GM23248 (cell line): ENCODE measurements around the gene ASB2. TPM values are rescaled to one million over a fixed set of nuclear protein-coding genes. Genes with fewer than 3 reads are reported as not detected.

ENCODE experiments used
- DNase-seq: peaks from one replicate; pipeline ENCODE4 v3.0.0-alpha.2; 2015
- H2AFZ ChIP-seq: fragments of 200-600 bp; sonication (generic); 2 replicates; pipeline ENCODE4 v1.6.1; 2016; ENCODE audit warnings: antibody characterized with exemption
- H3F3A ChIP-seq: fragments of 200-600 bp; sonication (generic); 2 replicates; pipeline ENCODE4 v1.6.1; 2016; ENCODE audit warnings: mild to moderate bottlenecking, antibody characterized with exemption, mixed run types; ENCODE audit not compliant: insufficient read depth
- H3K27ac ChIP-seq: fragments of 200-600 bp; sonication (generic); 2 replicates; pipeline ENCODE4 v1.5.1; 2016; ENCODE audit warnings: mild to moderate bottlenecking
- H3K27me3 ChIP-seq: fragments of 200-600 bp; sonication (generic); replicated peaks from 2 replicates; pipeline ENCODE4 v1.6.1; 2016; ENCODE audit warnings: mild to moderate bottlenecking; ENCODE audit not compliant: insufficient read depth
- H3K36me3 ChIP-seq: fragments of 200-600 bp; sonication (generic); 2 replicates; pipeline ENCODE4 v1.6.1; 2016; ENCODE audit warnings: low read depth, mild to moderate bottlenecking
- H3K4me1 ChIP-seq: fragments of 200-600 bp; sonication (generic); 2 replicates; pipeline ENCODE4 v1.6.1; 2016; ENCODE audit warnings: mild to moderate bottlenecking; ENCODE audit not compliant: insufficient read depth
- H3K4me2 ChIP-seq: fragments of 200-600 bp; sonication (generic); one replicate; pipeline ENCODE4 v1.6.1; 2016; ENCODE audit warnings: mild to moderate bottlenecking; ENCODE audit not compliant: unreplicated experiment
- H3K4me3 ChIP-seq: fragments of 200-600 bp; sonication (generic); 2 replicates; pipeline ENCODE4 v1.5.1; 2016; ENCODE audit warnings: mild to moderate bottlenecking
- H3K79me2 ChIP-seq: fragments of 200-600 bp; sonication (generic); 2 replicates; pipeline ENCODE4 v1.6.1; 2016; ENCODE audit warnings: mild to moderate bottlenecking; ENCODE audit not compliant: insufficient read depth
- H3K9ac ChIP-seq: fragments of 200-600 bp; sonication (generic); 2 replicates; pipeline ENCODE4 v1.6.1; 2016; ENCODE audit warnings: mild to moderate bottlenecking
- H3K9me2 ChIP-seq: fragments of 200-600 bp; sonication (generic); 2 replicates; pipeline ENCODE4 v1.6.1; 2016; ENCODE audit warnings: mixed run types, mild to moderate bottlenecking, moderate library complexity; ENCODE audit not compliant: insufficient read depth
- H3K9me3 ChIP-seq: fragments of 200-600 bp; sonication (generic); one replicate; pipeline ENCODE4 v1.6.1; 2017; ENCODE audit warnings: low read depth
- H4K20me1 ChIP-seq: fragments of 200-600 bp; sonication (generic); 2 replicates; pipeline ENCODE4 v1.6.0; 2016; ENCODE audit not compliant: insufficient read depth
- EZH2 ChIP-seq: fragments of 200-600 bp; sonication (generic); IDR thresholded peaks from 2 replicates; pipeline ENCODE4 v1.6.1; 2018; ENCODE audit warnings: antibody characterized with exemption, mild to moderate bottlenecking; ENCODE audit not compliant: insufficient read depth, poor library complexity, severe bottlenecking
- EZH2phosphoT487 ChIP-seq: fragments of 200-600 bp; sonication (generic); IDR thresholded peaks from 2 replicates; pipeline ENCODE4 v1.6.1; 2018; ENCODE audit warnings: antibody characterized with exemption, moderate library complexity, mild to moderate bottlenecking, low read depth; ENCODE audit not compliant: insufficient read depth
- WGBS, 2 experiments: methylation state at CpG; one replicate each; pipeline ENCODE4 v1.1.6; 2015 to 2017; ENCODE audit warnings: low lambda C conversion rate in 2 of 2, low coverage in 1 of 2; ENCODE audit errors: missing lambda C conversion rate in 2 of 2; 5-methylcytosine and 5-hydroxymethylcytosine counted together
- in situ Hi-C: fragments of 300-500 bp; cut with MboI; formaldehyde crosslinking; loops from 2 replicates; pipeline ENCODE4 v1.15.0; 2020
- polyA plus RNA-seq: library from polyadenylated mRNA; unstranded; fragments of >200 nt; fragmentation: Nextera tagmentation; extraction: Ambion mirVana; gene quantifications from 2 replicates; pipeline ENCODE4 v1.2.1, GENCODE V29; 2016
- total RNA-seq: library from RNA; depleted of rRNA; stranded (reverse); fragments of >200 nt; shearing (Covaris generic); gene quantifications from 2 replicates; pipeline ENCODE4 v1.2.3, GENCODE V29; 2014

Gene ASB2
- total and polyA plus RNA-seq, 2 experiments from 2014 or later = 0.06 TPM; not detected in 1

GRCh38 chr14:93915070-93915705 is 61.2 kb downstream of the ASB2 start:
- in situ Hi-C loops = no loop called here
- Histone ChIP-seq H3K9ac (no peak overlapping the region), H3F3A (no peaks in the 10 kb centered on the region), H3K27ac (no peak overlapping the region), H3K4me2 (no peak overlapping the region), H3K4me3 (no peak overlapping the region), H3K4me1 (no peaks in the 10 kb centered on the region), H3K9me3 (no peaks in the 10 kb centered on the region), H2AFZ (no peak overlapping the region), H4K20me1 (no peaks in the 10 kb centered on the region), H3K79me2 (no peaks in the 10 kb centered on the region), H3K27me3 (no peaks in the 10 kb centered on the region), H3K9me2 (no peaks in the 10 kb centered on the region), H3K36me3 (no peaks in the 10 kb centered on the region)
- no peak for DNase-seq
- TF ChIP-seq EZH2phosphoT487 = no peak
- TF ChIP-seq EZH2 = no peak
- 64 to 66% methylated on average over 14 of the region's 14 CpGs for WGBS, 2 experiments

- in situ Hi-C loops = no loop called here
- H3K36me3 ChIP-seq = no peaks in the 10 kb centered on the region
- H3K4me1 ChIP-seq = no peaks in the 10 kb centered on the region
- no peak overlapping the region for H3K27ac ChIP-seq
- no peaks in the 10 kb centered on the region for H3K79me2 ChIP-seq
- WGBS, 2 experiments = 87 to 89% methylated on average over 4 of the region's 4 CpGs
- H4K20me1 ChIP-seq = no peaks in the 10 kb centered on the region
- no peak overlapping the region for H3K9ac ChIP-seq
- H3F3A ChIP-seq = no peaks in the 10 kb centered on the region
- no peaks in the 10 kb centered on the region for H3K27me3 ChIP-seq
- H3K4me3 ChIP-seq = no peak overlapping the region
- TF ChIP-seq EZH2 = no peak
- TF ChIP-seq EZH2phosphoT487 = no peak
- no peak for DNase-seq
- no peaks in the 10 kb centered on the region for H3K9me2 ChIP-seq
- no peak overlapping the region for H3K4me2 ChIP-seq
- no peak overlapping the region for H2AFZ ChIP-seq
- H3K9me3 ChIP-seq = no peaks in the 10 kb centered on the region
Measured at GRCh38 chr14:93914278-93914677, 62.1 kb downstream of the ASB2 start.

- Histone ChIP-seq H3K9me3 (no peaks in the 10 kb centered on the region), H2AFZ (no peak overlapping the region), H3K4me2 (no peak overlapping the region), H4K20me1 (no peaks in the 10 kb centered on the region), H3K27ac (no peak overlapping the region), H3K27me3 (no peaks in the 10 kb centered on the region), H3K9ac (no peak overlapping the region), H3K4me1 (no peaks in the 10 kb centered on the region), H3K4me3 (no peak overlapping the region), H3K9me2 (no peaks in the 10 kb centered on the region), H3K79me2 (no peaks in the 10 kb centered on the region), H3F3A (no peaks in the 10 kb centered on the region), H3K36me3 (no peaks in the 10 kb centered on the region)
- no peak for TF ChIP-seq EZH2phosphoT487
- no peak for TF ChIP-seq EZH2
- in situ Hi-C loops = no loop called here
- WGBS, 2 experiments = 21 to 28% methylated on average over 4 of the region's 4 CpGs
- DNase-seq = peak; percentile 7
Measured at GRCh38 chr14:93912782-93913181, 63.6 kb downstream of the ASB2 start.

GRCh38 chr14:93911975-93912615 is 64.3 kb downstream of the ASB2 start:
- WGBS, 2 experiments = 38 to 47% methylated on average over 4 to 5 of the region's 5 CpGs
- H3K79me2 ChIP-seq = no peaks in the 10 kb centered on the region
- DNase-seq = no peak
- no peak overlapping the region for H2AFZ ChIP-seq
- no peaks in the 10 kb centered on the region for H3K36me3 ChIP-seq
- no peaks in the 10 kb centered on the region for H3K4me1 ChIP-seq
- H3K9me3 ChIP-seq = no peaks in the 10 kb centered on the region
- TF ChIP-seq EZH2 (no peak), EZH2phosphoT487 (no peak)
- in situ Hi-C loops = no loop called here
- H3K4me3 ChIP-seq = no peak overlapping the region
- H3K4me2 ChIP-seq = no peak overlapping the region
- H4K20me1 ChIP-seq = no peaks in the 10 kb centered on the region
- H3K9me2 ChIP-seq = no peaks in the 10 kb centered on the region
- no peak overlapping the region for H3K27ac ChIP-seq
- H3F3A ChIP-seq = no peaks in the 10 kb centered on the region
- H3K27me3 ChIP-seq = no peaks in the 10 kb centered on the region
- no peak overlapping the region for H3K9ac ChIP-seq
